Frontal cortex (tissue), 4 donors: ENCODE results near the gene PARP3. TPM values are rescaled to one million over a fixed set of nuclear protein-coding genes. Genes with fewer than 3 reads are reported as not detected.
A peak's percentile ranks its signal among the peaks of the same experiment; 100 is the strongest.

Source experiments
- DNase-seq, 2 donors: peaks; one replicate each; pipeline ENCODE4 v3.0.0; 2012; ENCODE audit warnings: low spot score in 2 of 2
- FAIRE-seq: peaks from 2 replicates; lab custom pipeline; 2012; peaks lifted over from hg19 to GRCh38; lab: Jason Lieb, UNC
- small RNA-seq: library from RNA; depleted of rRNA; stranded (forward); fragments of <200 nt; gene quantifications from one replicate; pipeline ENCODE3, GENCODE V24; 2014
- total RNA-seq: library from RNA; depleted of rRNA; stranded (reverse); fragments of >200 nt; gene quantifications from one replicate; pipeline ENCODE4 v1.2.3, GENCODE V29; 2014
- donor health status: control.
- donor health status: control.
- donor health status: control.

PARP3 gene
- total RNA-seq, 1 donor from 2014 or later: 3.3 TPM

GRCh38 chr3:51995346-51996163 is 53.4 kb downstream of the PARP3 start, which contains the start of gene RPL29:
Gene RPL29, minus strand, starts transcription at chr3:51995895. Its CDS starts 434 bp downstream, at chr3:51995461.
- peak; percentile 86 to 93 for DNase-seq
- FAIRE-seq: no peak

GRCh38 chr3:51997172-51997571 is 55.0 kb downstream of the PARP3 start:
- no peak for DNase-seq
- no peak for FAIRE-seq

GRCh38 chr3:51997935-51998596 is 55.9 kb downstream of the PARP3 start:
- FAIRE-seq (no peak), DNase-seq (no peak)

Small RNAs within 50 kb of the gene (small RNA-seq; reads per million reads assigned to genes)
- not detected for gene AC115284.1

Other genes with a start within 250 kb of the PARP3 start
- gene GRM2, start 235.3 kb upstream of the PARP3 start, total RNA-seq: 6.5 TPM
- gene IQCF6, start 163.1 kb upstream of the PARP3 start, total RNA-seq: not detected
- gene IQCF2, start 80.7 kb upstream of the PARP3 start, total RNA-seq: not detected
- not detected for gene IQCF5, start 66.8 kb upstream of the PARP3 start, total RNA-seq
- gene IQCF1, start 39.0 kb upstream of the PARP3 start, total RNA-seq: not detected
- gene RRP9, start 459 bp upstream of the PARP3 start, total RNA-seq: 20.8 TPM
- 0.41 TPM for gene GPR62, start 13.0 kb downstream of the PARP3 start, total RNA-seq
- 45.7 TPM for gene PCBP4, start 25.1 kb downstream of the PARP3 start, total RNA-seq
- gene ABHD14B, start 31.7 kb downstream of the PARP3 start, total RNA-seq: 1.6 TPM
- gene ABHD14A, start 32.7 kb downstream of the PARP3 start, total RNA-seq: 22.8 TPM
- gene ACY1, start 41.2 kb downstream of the PARP3 start, total RNA-seq: 3.3 TPM
- 852 TPM for gene RPL29, start 53.5 kb downstream of the PARP3 start, total RNA-seq
- 8.6 TPM for gene DUSP7, start 114.2 kb downstream of the PARP3 start, total RNA-seq
- gene POC1A, start 212.1 kb downstream of the PARP3 start, total RNA-seq: 2.4 TPM